Heart right ventricle (tissue), 16 donors: ENCODE measurements around the gene SLC1A2. TPM values are rescaled to one million over a fixed set of nuclear protein-coding genes. Genes with fewer than 3 reads are reported as not detected.
A peak's percentile ranks its signal among the peaks of the same experiment; 100 is the strongest.

Source experiments
- ATAC-seq, 8 donors: fragments of 200-7000 bp; cut with Tn5 transposase; one replicate each; pipeline ENCODE4 v1.9.1; 2020; ENCODE audit warnings: mild to moderate bottlenecking in 8 of 8, moderate library complexity in 8 of 8, moderate number of reproducible peaks in 1 of 8
- DNase-seq, 2 donors: peaks; one replicate each; pipeline ENCODE4 v3.0.0-alpha.2; 2020
- H3K27ac ChIP-seq, 10 donors: fragments of 200-600 bp; sonication (generic) in 2 of 10; one replicate each; pipeline versions ENCODE4 v1.5.0 to v1.8.0; 2020 to 2022; ENCODE audit warnings: mild to moderate bottlenecking in 3 of 10
- H3K27me3 ChIP-seq, 7 donors: fragments of 200-600 bp; one replicate each; pipeline ENCODE4 v1.8.0; 2021 to 2022; ENCODE audit warnings: mild to moderate bottlenecking in 2 of 7
- H3K36me3 ChIP-seq, 9 donors: fragments of 200-600 bp; sonication (generic) in 1 of 9; one replicate each; pipeline versions ENCODE4 v1.5.0 to v1.8.0; 2020 to 2022; ENCODE audit warnings: mild to moderate bottlenecking in 2 of 9
- H3K4me1 ChIP-seq, 9 donors: fragments of 200-600 bp; sonication (generic) in 1 of 9; one replicate each; pipeline versions ENCODE4 v1.5.0 to v1.8.0; 2020 to 2022; ENCODE audit warnings: mild to moderate bottlenecking in 4 of 9
- H3K4me3 ChIP-seq, 10 donors: fragments of 200-600 bp; sonication (generic) in 2 of 10; one replicate each; pipeline versions ENCODE4 v1.5.0 to v1.8.0; 2020 to 2022; ENCODE audit warnings: mild to moderate bottlenecking in 7 of 10, moderate library complexity in 2 of 10
- H3K9me3 ChIP-seq, 11 donors: fragments of 200-600 bp in 10 of 11; sonication (generic) in 2 of 11; one replicate each; pipeline versions ENCODE4 v1.5.0 to v1.8.0; 2013 to 2022; ENCODE audit warnings: mild to moderate bottlenecking in 2 of 11, control low read depth in 1 of 11, moderate library complexity in 1 of 11
- CTCF ChIP-seq, 9 donors: fragments of 200-600 bp; sonication (generic) in 2 of 9; IDR thresholded peaks; one replicate each; pipeline versions ENCODE4 v1.5.0 to v1.8.0; 2021 to 2022; ENCODE audit warnings: antibody characterized with exemption in 9 of 9, mild to moderate bottlenecking in 5 of 9, moderate library complexity in 1 of 9
- WGBS, 2 donors: extraction: QIAGEN DNeasy Blood & Tissue Kit; methylation state at CpG; one replicate each; pipeline ENCODE4 v1.1.7; 2013; ENCODE audit warnings: inconsistent platforms in 1 of 2; 5-methylcytosine and 5-hydroxymethylcytosine counted together
- intact Hi-C, 10 donors: fragments of 100-400 bp; cut with DNase I; formaldehyde crosslinking; loops; one replicate each; pipeline versions ENCODE4 v1.11.1 to v1.14.2; 2022
- polyA plus RNA-seq, 2 donors: library from polyadenylated mRNA; stranded (reverse); fragments of 200-250 nt; gene quantifications; one replicate each; pipeline ENCODE4 v1.2.3, GENCODE V29; 2013
- total RNA-seq, 10 donors: library from RNA; stranded (reverse); fragmentation: NEBNext Ultra II Directional in 3 of 10; extraction: Animal tissue kit (Norgen Biotek cat#: 25700) in 3 of 10; gene quantifications; one replicate each; pipeline versions ENCODE4 v1.2.1 to v1.2.4, GENCODE V29; 2021 to 2023
- donor health status: Arrhythmogenic right ventricular cardiomyopathy.
- donor health status: ischemic (EF 13 %, LVEDD 7.1; RV severe dilation, severe dysfunction).
- donor health status: healthy with polysubstance abuse.
- donor health status: DM: no; HTN: yes; CAD: no.
- donor health status: DM: no; HTN: no; CAD: no.
- donor health status: ischemic (EF 25% LVEDD 6.9; RV normal size, moderate dysfunction).
- donor health status: ischemic (EF 25% LVEDD 5.7; RV mildly dilated, moderate dysfunction).
- donor health status: healthy.
- donor health status: DM: yes; HTN: yes; CAD: no.
- donor health status: Ischemic cardiomyopathy.
- donor health status: ischemic (EF 35%, LVEDD 5.7; RV mildly dilated, moderate dysfunction).
- donor health status: nonischemic (EF 11% LVEDD 7.7; RV severe dilation, severe dysfunction).
- donor health status: DM: yes; HTN: yes; CAD: no.
- donor health status: PGD.
- donor health status: ischemic (EF 29% LVEDD 5.4; RV normal size, mild dysfunction).
- donor health status: nonischemic (EF 23%, LVEDD 6.1; RV moderate dilation, normal function).

Gene SLC1A2
- total and polyA plus RNA-seq, 12 donors = 0.29 to 25.8 (median 3.4) TPM

GRCh38 chr11:35340071-35340470 is 79.3 kb downstream of the SLC1A2 start:
- DNase-seq = no peak
- intact Hi-C loops = no loop called here
- Histone ChIP-seq H3K36me3 (no peaks in the 10 kb centered on the region), H3K9me3 (peaks cover 0 to 9% (median 0%) of the 10 kb centered on the region in 11 donors), H3K4me3 (no peak overlapping the region), H3K27me3 (no peaks in the 10 kb centered on the region), H3K27ac (peak overlapping the region in 7 of 10 donors; percentile 28 to 75 (median 62)), H3K4me1 (peaks cover 0 to 42% (median 9%) of the 10 kb centered on the region in 9 donors)
- 70 to 80% methylated on average over 3 of the region's 3 CpGs for WGBS, 2 donors
- no peak for TF ChIP-seq CTCF (IDR thresholded peaks at IDR 0.05)
- peak in 4 of 8 donors; percentile 13 to 45 (median 34) for ATAC-seq

DNA sequence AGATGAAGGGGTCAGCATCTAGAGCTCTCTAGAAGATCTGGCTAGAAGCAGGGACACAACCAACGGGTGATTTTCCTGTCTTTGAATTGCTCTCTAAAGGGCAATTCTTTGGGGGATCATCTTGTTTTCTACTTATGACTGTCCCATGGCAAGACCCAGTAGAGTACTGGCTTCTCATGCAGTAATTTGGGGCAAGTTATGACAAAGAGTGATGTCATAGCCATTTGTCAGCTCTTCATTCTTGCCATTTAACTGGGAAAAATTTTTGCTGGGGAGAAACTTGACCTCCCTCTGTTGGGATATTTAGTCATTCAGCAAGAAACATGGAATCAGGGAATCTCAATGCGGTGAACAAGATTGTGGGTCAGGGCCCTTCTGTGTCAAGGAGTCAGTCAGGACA is 80.4 kb downstream of the SLC1A2 start:
- H3K27ac ChIP-seq = no peak overlapping the region
- WGBS, 2 donors = 91 to 94% methylated on average over 2 of the region's 2 CpGs
- ATAC-seq (no peak), DNase-seq (no peak)
- H3K4me1 ChIP-seq = peaks cover 0 to 44% (median 9%) of the 10 kb centered on the region in 9 donors
- TF ChIP-seq CTCF (IDR thresholded peaks at IDR 0.05) = no peak
- intact Hi-C loops = no loop called here
- H3K9me3 ChIP-seq = peaks cover 0 to 9% (median 0%) of the 10 kb centered on the region in 11 donors
- H3K4me3 ChIP-seq = no peak overlapping the region
- H3K27me3 ChIP-seq = no peaks in the 10 kb centered on the region
- no peaks in the 10 kb centered on the region for H3K36me3 ChIP-seq

GRCh38 chr11:35337914-35338305 is 81.4 kb downstream of the SLC1A2 start:
- no peak for TF ChIP-seq CTCF (IDR thresholded peaks at IDR 0.05)
- no peak for DNase-seq
- intact Hi-C loops = no loop called here
- peaks cover 0 to 9% (median 0%) of the 10 kb centered on the region in 11 donors for H3K9me3 ChIP-seq
- H3K4me1 ChIP-seq = peaks cover 0 to 44% (median 9%) of the 10 kb centered on the region in 9 donors
- no peaks in the 10 kb centered on the region for H3K27me3 ChIP-seq
- 95 to 98% methylated on average over 2 of the region's 2 CpGs for WGBS, 2 donors
- H3K36me3 ChIP-seq = no peaks in the 10 kb centered on the region
- no peak for ATAC-seq
- H3K4me3 ChIP-seq = no peak overlapping the region
- H3K27ac ChIP-seq = no peak overlapping the region

DNA sequence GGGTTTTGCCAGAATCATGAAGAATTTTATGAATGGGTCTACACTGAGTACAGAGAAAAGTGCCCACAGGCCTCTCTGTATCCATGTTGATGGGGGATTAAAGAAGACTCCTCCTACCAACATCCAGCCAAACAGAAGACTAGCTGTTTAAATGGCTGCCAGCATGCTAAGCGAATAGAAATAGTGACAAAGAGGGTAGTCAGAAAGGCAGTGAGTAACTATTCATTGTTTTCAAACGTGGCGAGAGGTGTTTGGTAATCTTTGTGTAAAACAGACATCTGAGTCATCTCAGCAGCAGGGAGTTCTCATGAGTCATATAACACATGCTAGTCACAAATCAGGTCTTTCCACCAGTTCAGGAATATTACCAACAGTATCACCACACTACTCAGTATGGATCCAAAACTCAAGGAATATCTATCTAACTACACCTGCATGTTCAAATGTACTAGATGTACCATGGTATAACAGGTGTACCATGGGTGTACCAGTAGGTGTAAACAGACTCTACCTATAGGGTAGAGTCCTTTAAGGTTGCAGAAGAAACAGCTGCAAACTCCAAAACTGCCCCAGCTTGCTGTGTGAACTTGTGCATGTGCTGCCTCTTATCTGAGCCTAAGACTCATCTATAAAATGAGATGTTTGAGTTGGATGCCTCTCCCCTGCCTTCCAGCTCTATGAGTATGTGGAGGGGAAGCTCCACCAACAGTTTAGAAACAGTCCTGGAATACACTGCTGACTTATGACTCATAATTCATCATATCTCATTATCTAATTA is 82.0 kb downstream of the SLC1A2 start:
- intact Hi-C loops = no loop called here
- TF ChIP-seq CTCF (IDR thresholded peaks at IDR 0.05) = no peak

More for the DNA sequence above, 82.0 kb downstream of the SLC1A2 start:
- H3K9me3 ChIP-seq = peaks cover 0 to 9% (median 0%) of the 10 kb centered on the region in 11 donors
- peaks cover 0 to 44% (median 9%) of the 10 kb centered on the region in 9 donors for H3K4me1 ChIP-seq
- peak overlapping the region in 1 of 10 donors; percentile 61 for H3K27ac ChIP-seq
- H3K4me3 ChIP-seq = no peak overlapping the region
- H3K27me3 ChIP-seq = no peaks in the 10 kb centered on the region
- 58 to 67% methylated on average over 3 of the region's 3 CpGs for WGBS, 2 donors
- ATAC-seq = peak in 1 of 8 donors; percentile 70
- H3K36me3 ChIP-seq = no peaks in the 10 kb centered on the region
- no peak for DNase-seq
